ENCODE measurements around the gene IL4I1. TPM values are rescaled to one million over a fixed set of nuclear protein-coding genes. Genes with fewer than 3 reads are reported as not detected.

Gene IL4I1
- total RNA-seq, 1 donor from 2014 or later, result not detected

DNA sequence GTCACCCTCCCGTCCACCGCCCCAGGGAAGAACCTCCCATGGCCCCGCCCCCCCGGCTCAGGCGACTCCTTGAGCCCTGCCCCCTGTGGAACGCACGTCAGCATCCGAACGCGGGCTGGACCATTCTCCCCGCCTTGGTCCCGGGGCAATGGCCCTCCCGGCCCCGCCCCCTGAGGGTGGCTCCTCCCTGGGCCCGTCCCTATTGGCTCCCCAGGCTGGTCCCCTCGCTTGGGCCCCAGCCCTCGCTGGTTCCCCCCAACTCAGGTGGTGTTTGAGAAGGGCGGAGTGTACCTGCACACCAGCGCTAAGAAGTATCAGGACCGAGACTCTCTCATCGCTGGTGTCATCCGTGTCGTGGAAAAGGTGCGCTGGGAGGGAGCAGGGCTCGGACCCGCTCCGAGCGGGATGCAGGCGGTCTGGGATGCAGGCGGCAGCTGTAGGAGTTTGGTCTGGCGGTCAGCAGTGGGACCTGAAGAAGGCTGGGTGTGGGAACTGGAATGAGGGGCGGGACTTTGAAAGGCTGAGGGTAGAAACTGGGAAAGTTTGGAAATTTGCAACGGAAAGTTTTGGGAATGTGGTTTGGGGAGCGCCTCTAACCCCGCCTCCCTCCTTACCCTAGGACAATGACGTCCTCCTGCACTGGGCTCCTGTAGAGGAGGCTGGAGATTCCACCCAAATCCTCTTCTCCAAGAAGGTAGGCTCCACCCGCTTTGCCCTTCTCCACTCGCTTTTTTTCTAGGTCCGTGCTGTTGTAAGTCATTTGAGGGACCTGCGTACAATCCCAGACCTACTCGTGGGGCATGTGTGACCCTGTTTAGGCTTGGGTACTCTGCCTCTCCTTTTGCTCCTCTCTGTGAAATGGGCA is 18.6 kb downstream of the IL4I1 start:
- TF ChIP-seq, protein P1, sequence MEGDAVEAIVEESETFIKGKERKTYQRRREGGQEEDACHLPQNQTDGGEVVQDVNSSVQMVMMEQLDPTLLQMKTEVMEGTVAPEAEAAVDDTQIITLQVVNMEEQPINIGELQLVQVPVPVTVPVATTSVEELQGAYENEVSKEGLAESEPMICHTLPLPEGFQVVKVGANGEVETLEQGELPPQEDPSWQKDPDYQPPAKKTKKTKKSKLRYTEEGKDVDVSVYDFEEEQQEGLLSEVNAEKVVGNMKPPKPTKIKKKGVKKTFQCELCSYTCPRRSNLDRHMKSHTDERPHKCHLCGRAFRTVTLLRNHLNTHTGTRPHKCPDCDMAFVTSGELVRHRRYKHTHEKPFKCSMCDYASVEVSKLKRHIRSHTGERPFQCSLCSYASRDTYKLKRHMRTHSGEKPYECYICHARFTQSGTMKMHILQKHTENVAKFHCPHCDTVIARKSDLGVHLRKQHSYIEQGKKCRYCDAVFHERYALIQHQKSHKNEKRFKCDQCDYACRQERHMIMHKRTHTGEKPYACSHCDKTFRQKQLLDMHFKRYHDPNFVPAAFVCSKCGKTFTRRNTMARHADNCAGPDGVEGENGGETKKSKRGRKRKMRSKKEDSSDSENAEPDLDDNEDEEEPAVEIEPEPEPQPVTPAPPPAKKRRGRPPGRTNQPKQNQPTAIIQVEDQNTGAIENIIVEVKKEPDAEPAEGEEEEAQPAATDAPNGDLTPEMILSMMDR (IDR thresholded peaks at IDR 0.05; ENCODE audit: borderline replicate concordance), result no peak
- Histone ChIP-seq H3K4me1 (peaks cover 47% of the 10 kb centered on the region), H3K9me3 (replicated peaks) (no peaks in the 10 kb centered on the region), H3K27ac (replicated peaks) (peak overlapping the region; percentile 99), H3K36me3 (peaks cover 47% of the 10 kb centered on the region), H3K27me3 (ENCODE audit: low read depth) (no peaks in the 10 kb centered on the region), H3K4me3 (peak overlapping the region; percentile 94)
- DNase-seq, result peak; percentile 99
- intact Hi-C loops (cut with micrococcal nuclease), result no loop called here

DNA sequence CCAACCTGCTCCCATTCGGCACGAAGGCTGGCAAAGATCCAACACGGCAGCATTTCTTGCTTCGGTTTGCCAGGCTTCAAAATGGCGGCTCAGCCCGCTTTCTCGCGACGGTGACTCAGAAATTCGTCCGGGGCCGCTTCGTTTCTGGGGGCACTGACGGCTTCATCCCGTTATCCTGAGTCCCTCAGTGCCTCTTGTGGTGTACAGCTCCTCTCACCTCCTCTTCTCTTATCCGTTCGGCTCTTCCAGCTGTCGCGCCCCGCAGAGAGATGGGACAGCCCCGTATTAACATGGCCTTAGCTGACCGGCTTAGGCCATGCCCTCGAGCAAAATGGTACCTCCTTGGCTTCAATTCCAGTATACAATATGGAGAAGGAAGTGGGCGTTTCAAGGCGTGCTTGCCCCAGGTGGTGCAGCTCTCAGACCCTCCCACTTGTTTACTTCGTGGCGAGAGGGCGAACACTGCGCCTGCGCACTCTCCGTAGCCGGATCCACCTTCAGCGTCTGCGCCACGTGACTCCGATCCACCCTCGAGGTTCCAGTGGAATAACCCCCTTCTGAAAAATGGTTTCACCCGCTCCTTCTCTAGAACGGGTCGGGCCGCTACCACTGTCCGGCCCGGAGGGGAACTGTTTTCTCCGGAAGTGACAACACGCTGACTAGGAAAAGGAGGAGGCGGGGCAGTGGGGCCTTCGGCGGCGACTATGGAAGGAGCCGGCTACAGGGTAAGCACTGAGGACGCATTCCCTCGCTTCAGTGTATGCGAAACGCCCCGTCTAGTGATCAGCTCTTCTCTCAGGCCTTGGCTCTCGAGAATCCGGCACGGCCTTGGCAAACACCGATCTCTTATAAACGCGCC is 19.4 kb downstream of the IL4I1 start, which contains the start of the genes AKT1S1 and TBC1D17:
Gene AKT1S1, minus strand, starts transcription at position 336 of the 859 bp plus-strand sequence. CDS start 4,060 bp downstream, outside the sequence.
Gene TBC1D17, plus strand, starts transcription at position 683 of the 859 bp plus-strand sequence. Its CDS starts 22 bp downstream, at position 705.
- H3K27ac ChIP-seq (replicated peaks), result peak within 1 kb of the TSS; percentile 99
- intact Hi-C loops (cut with micrococcal nuclease), result no loop called here
- no peaks in the 10 kb centered on the region for H3K27me3 ChIP-seq (ENCODE audit: low read depth)
- H3K4me3 ChIP-seq, result peak within 1 kb of the TSS; percentile 94
- H3K36me3 ChIP-seq, result peaks cover 39% of the 10 kb centered on the region
- TF ChIP-seq, protein P1 (IDR thresholded peaks at IDR 0.05; ENCODE audit: borderline replicate concordance), result no peak
- peaks cover 47% of the 10 kb centered on the region for H3K4me1 ChIP-seq
- no peaks in the 10 kb centered on the region for H3K9me3 ChIP-seq (replicated peaks)
- peak; percentile 99 for DNase-seq

DNA sequence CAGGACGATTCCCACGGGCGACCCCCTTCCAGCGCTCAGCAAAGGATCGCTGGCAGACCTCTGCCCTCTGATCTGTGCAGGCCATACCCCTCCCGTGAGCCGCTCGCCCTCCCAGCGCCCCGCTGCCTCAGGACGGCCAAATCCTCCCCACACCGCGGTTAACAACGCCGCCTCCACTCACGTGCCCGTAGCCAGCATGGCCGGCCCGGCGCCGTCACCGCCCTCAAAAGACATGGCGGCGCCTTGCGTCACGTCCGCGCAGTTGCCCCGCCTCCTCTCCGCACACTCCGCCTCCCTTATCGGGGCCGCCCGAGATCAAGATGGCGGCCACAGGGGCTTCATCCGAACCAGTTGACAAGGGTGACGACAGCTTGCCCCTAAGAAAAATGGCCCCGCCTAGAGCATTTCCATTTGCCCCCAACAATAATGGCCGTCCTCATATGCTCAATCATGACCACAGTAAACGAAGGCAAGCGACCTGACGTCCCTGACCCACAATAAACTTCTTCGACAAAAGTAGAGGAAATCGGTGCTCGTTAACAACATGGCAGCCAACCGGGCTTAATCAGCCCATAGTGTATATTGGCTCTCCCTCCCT is 20.2 kb downstream of the IL4I1 start:
- Histone ChIP-seq H3K4me3 (peak overlapping the region; percentile 94), H3K27me3 (ENCODE audit: low read depth) (no peaks in the 10 kb centered on the region), H3K27ac (replicated peaks) (peak overlapping the region; percentile 99), H3K4me1 (peaks cover 44% of the 10 kb centered on the region), H3K9me3 (replicated peaks) (no peaks in the 10 kb centered on the region), H3K36me3 (peaks cover 31% of the 10 kb centered on the region)
- intact Hi-C loops (cut with micrococcal nuclease), result no loop called here
- peak; percentile 97 for DNase-seq
- TF ChIP-seq, protein P1 (IDR thresholded peaks at IDR 0.05; ENCODE audit: borderline replicate concordance), result no peak

DNA sequence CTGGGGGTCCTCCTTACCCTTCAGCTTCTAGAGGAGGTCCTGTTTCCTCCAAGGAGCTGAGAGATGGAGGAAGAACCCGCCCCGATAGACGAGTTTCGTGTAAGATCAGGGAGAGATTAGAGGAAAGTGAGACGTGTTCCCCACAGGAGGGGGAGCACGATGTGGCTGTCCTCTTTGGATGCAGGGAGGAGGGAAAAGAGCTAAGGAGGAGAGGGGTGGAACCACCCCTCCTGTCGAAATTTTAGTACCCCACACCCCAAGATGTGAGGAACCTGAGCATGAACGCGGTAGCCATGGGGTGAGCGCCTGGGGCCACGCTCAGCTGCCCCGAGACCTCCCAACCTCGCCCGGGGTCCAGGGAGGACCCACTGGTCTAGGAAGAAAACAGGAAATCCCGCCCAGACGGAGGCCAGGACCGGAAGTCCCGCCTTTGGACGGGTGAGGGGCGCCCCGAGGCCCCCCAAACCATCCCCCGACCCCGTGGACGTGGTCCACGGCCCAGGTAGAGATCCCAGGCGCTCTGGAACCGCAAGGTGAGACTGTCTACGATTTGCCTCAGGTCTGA is 20.7 kb downstream of the IL4I1 start:
- peaks cover 46% of the 10 kb centered on the region for H3K4me1 ChIP-seq
- no peaks in the 10 kb centered on the region for H3K9me3 ChIP-seq (replicated peaks)
- peak; percentile 64 for DNase-seq
- no peaks in the 10 kb centered on the region for H3K27me3 ChIP-seq (ENCODE audit: low read depth)
- intact Hi-C loops (cut with micrococcal nuclease), result no loop called here
- H3K36me3 ChIP-seq, result peaks cover 26% of the 10 kb centered on the region
- H3K4me3 ChIP-seq, result peak overlapping the region; percentile 94
- TF ChIP-seq, protein P1 (IDR thresholded peaks at IDR 0.05; ENCODE audit: borderline replicate concordance), result no peak
- H3K27ac ChIP-seq (replicated peaks), result peak overlapping the region; percentile 99

DNA sequence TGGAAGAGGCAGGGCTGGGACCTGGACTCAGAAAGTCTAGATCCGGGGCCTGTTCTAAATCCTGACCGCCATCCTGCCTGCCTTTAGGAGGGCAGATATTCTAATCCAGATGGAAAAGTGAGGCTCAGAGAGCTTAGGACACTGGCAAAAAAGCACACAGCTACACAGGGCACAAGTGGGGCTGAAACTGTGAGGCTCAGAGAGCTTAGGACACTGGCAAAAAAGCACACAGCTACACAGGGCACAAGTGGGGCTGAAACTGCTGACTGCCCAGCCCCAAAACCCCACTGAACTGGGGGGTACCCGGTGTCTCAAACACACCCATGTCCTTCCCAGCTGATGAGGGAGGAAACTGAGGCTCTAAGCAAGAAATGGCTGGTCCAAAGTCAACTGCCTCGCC is 21.5 kb downstream of the IL4I1 start:
- H3K4me3 ChIP-seq, result peak overlapping the region; percentile 94
- H3K36me3 ChIP-seq, result peaks cover 18% of the 10 kb centered on the region
- intact Hi-C loops (cut with micrococcal nuclease), result no loop called here
- peak overlapping the region; percentile 99 for H3K27ac ChIP-seq (replicated peaks)
- no peak for DNase-seq
- TF ChIP-seq, protein P1 (IDR thresholded peaks at IDR 0.05; ENCODE audit: borderline replicate concordance), result no peak
- H3K9me3 ChIP-seq (replicated peaks), result no peaks in the 10 kb centered on the region
- H3K4me1 ChIP-seq, result peaks cover 53% of the 10 kb centered on the region
- no peaks in the 10 kb centered on the region for H3K27me3 ChIP-seq (ENCODE audit: low read depth)

Measured in left ventricle myocardium inferior (tissue), 1 donor.